Measurements from ENCODE around the gene DPP6.

DNA sequence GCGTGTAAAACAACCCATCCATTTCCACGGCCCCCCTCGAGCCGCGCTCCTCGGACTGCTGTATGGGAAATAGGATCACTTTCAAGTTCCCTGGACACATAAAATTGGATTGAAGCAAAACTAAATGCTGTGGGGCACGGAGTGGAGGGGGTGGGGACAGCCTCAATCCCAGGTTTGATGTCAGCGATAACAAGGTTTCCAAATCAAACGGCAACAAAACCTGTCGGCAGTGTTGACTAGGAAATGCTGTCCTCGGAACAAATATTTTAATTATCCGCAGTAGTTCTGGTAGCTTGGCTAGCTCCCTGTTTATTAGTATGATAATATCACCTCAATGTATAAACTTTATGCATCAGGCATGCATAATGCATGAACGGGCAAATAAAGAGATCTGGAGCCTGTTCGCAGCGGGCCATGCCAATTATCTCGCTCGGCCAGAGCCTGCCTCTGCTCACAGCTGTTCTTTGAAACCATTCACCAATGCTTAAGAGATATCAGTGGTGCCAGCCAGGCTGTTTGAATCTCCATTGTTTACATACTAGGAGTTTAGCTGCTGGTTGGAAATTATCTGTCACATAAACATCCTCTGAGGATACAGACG is 789.6 kb downstream of the DPP6 start:
- TF ChIP-seq HDAC2 (IDR thresholded peaks at IDR 0.05; ENCODE audit: borderline replicate concordance in 1 of 2, low read depth in 2 of 2, low read length in 2 of 2) (no peak), CTCF (IDR thresholded peaks at IDR 0.05; ENCODE audit: control extremely low read depth in 1 of 3, insufficient read depth in 1 of 3, low read depth in 1 of 3, low read length in 3 of 3) (no peak)
